ENCODE results near the gene PRAMEF26.
"Not testable (repeated sequence)": the region's sequence is repeated elsewhere in the genome, so short reads cannot be mapped to it uniquely, and the experiment has no call there.

GRCh38 chr1:13155909-13156308 is at the start of gene PRAMEF26:
- TF ChIP-seq EZH2, CTCF (IDR thresholded peaks at IDR 0.05): not testable (repeated sequence)

Data from neural progenitor cell (in vitro differentiated cells).